OCI-LY1 (cell line): ENCODE measurements around the gene CNOT3.
A peak's percentile ranks its signal among the peaks of the same experiment; 100 is the strongest.

Experiments used
- H2AFZ ChIP-seq: fragments of 200-600 bp; sonication (generic), shearing (Covaris generic); 2 replicates; pipeline ENCODE4 v1.6.0; 2014; ENCODE audit warnings: antibody characterized with exemption, mild to moderate bottlenecking, low read length
- H3F3A ChIP-seq: fragments of 200-600 bp; sonication (generic), shearing (Covaris generic); 2 replicates; pipeline ENCODE4 v1.6.0; 2014; ENCODE audit warnings: mild to moderate bottlenecking, antibody characterized with exemption, low read length, moderate library complexity; ENCODE audit not compliant: insufficient read depth
- H3K27ac ChIP-seq: fragments of 200-600 bp; sonication (generic); 2 replicates; pipeline ENCODE4 v1.5.1; 2014; ENCODE audit warnings: low read length, mixed run types, mild to moderate bottlenecking, low read depth; ENCODE audit not compliant: poor library complexity, severe bottlenecking
- H3K27me3 ChIP-seq: fragments of 200-600 bp; sonication (generic); 2 replicates; pipeline ENCODE4 v1.6.0; 2014; ENCODE audit warnings: antibody characterized with exemption, mild to moderate bottlenecking, low read length, moderate library complexity; ENCODE audit not compliant: insufficient read depth
- H3K36me3 ChIP-seq: fragments of 200-600 bp; sonication (generic); 2 replicates; pipeline ENCODE4 v1.6.1; 2014; ENCODE audit warnings: mild to moderate bottlenecking, antibody characterized with exemption, low read length, moderate library complexity, mixed read lengths; ENCODE audit not compliant: insufficient read depth
- H3K4me1 ChIP-seq: fragments of 200-600 bp; sonication (generic); 2 replicates; pipeline ENCODE4 v1.5.1; 2014; ENCODE audit warnings: mild to moderate bottlenecking, low read length, moderate library complexity; ENCODE audit not compliant: insufficient read depth, severe bottlenecking
- H3K4me2 ChIP-seq: fragments of 200-600 bp; sonication (generic), shearing (Covaris generic); 2 replicates; pipeline ENCODE4 v1.6.1; 2014; ENCODE audit warnings: low read length
- H3K4me3 ChIP-seq: fragments of 200-600 bp; sonication (generic); 2 replicates; pipeline ENCODE4 v1.5.1; 2014; ENCODE audit warnings: low read length, low read depth, mild to moderate bottlenecking, mixed read lengths; ENCODE audit not compliant: poor library complexity, severe bottlenecking
- H3K79me2 ChIP-seq: fragments of 200-600 bp; shearing (Covaris generic); 2 replicates; pipeline ENCODE4 v1.6.1; 2016; ENCODE audit warnings: mixed run types, low read length, mixed read lengths; ENCODE audit not compliant: insufficient read depth
- H3K9ac ChIP-seq: fragments of 200-600 bp; sonication (generic), shearing (Covaris generic); 2 replicates; pipeline ENCODE4 v1.6.1; 2014; ENCODE audit warnings: mild to moderate bottlenecking, low read length, mixed read lengths
- H3K9me2 ChIP-seq: fragments of 200-600 bp; sonication (generic), shearing (Covaris generic); 2 replicates; pipeline ENCODE4 v1.6.1; 2014; ENCODE audit warnings: low read depth, mild to moderate bottlenecking, low read length, mixed read lengths
- H3K9me3 ChIP-seq: fragments of 200-600 bp; shearing (Covaris generic); 2 replicates; pipeline ENCODE4 v1.6.1; 2014; ENCODE audit warnings: low read length, mixed read lengths
- H4K20me1 ChIP-seq: fragments of 200-600 bp; sonication (generic), shearing (Covaris generic); 2 replicates; pipeline ENCODE4 v1.6.0; 2016; ENCODE audit warnings: mild to moderate bottlenecking, low read length; ENCODE audit not compliant: insufficient read depth
- EZH2 ChIP-seq: fragments of 200-600 bp; sonication (generic), shearing (Covaris generic); IDR thresholded peaks from 2 replicates; pipeline ENCODE4 v1.8.0; 2017; ENCODE audit warnings: borderline replicate concordance, mixed run types, mild to moderate bottlenecking, antibody characterized with exemption, low read length, moderate library complexity, mixed read lengths
- TF ChIP-seq, protein P1 (sequence below): fragments of 200-600 bp; sonication (generic), shearing (Covaris generic); IDR thresholded peaks from 2 replicates; pipeline ENCODE4 v1.5.1; 2017; ENCODE audit warnings: mild to moderate bottlenecking, antibody characterized with exemption, low read length, moderate library complexity, mixed read lengths

Gene CNOT3

DNA sequence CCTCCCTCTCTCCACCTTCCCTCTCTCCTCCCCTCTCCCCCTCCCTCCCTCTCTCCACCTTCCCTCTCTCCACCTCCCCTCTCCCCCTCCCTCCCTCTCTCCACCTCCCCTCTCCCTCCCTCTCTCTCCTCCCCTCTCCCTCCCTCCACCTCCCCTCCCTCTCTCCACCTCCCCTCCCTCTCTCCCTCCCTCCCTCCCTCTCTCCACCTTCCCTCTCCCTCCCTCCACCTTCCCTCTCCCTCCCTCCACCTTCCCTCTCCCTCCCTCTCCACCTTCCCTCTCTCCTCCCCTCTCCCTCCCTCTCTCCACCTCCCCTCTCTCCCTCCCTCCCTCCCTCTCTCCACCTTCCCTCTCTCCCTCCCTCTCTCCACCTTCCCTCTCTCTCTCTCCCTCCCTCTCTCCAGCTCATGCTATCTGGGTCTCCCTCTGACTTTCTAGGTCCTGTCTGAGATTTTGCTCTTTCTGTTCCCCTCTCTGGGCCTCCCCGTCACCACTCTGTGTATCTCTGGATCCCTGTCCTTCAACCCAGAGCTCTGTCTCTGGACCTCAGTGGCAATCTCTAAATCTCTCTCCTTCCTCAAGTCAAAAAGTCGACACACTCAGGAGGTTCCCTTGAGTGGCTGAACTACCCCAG is 3.5 kb upstream of the CNOT3 start:
- Histone ChIP-seq H3F3A (no peaks in the 10 kb centered on the region), H3K9me2 (no peaks in the 10 kb centered on the region), H3K9ac (no peak overlapping the region), H3K9me3 (no peaks in the 10 kb centered on the region), H3K4me2 (no peak overlapping the region), H3K27ac (no peak overlapping the region), H3K36me3 (peaks cover 27% of the 10 kb centered on the region), H2AFZ (no peak overlapping the region), H3K4me3 (no peak overlapping the region), H3K27me3 (no peaks in the 10 kb centered on the region), H3K79me2 (peaks cover 8% of the 10 kb centered on the region), H4K20me1 (no peaks in the 10 kb centered on the region), H3K4me1 (peaks cover 18% of the 10 kb centered on the region)
- TF ChIP-seq EZH2, result no peak

DNA sequence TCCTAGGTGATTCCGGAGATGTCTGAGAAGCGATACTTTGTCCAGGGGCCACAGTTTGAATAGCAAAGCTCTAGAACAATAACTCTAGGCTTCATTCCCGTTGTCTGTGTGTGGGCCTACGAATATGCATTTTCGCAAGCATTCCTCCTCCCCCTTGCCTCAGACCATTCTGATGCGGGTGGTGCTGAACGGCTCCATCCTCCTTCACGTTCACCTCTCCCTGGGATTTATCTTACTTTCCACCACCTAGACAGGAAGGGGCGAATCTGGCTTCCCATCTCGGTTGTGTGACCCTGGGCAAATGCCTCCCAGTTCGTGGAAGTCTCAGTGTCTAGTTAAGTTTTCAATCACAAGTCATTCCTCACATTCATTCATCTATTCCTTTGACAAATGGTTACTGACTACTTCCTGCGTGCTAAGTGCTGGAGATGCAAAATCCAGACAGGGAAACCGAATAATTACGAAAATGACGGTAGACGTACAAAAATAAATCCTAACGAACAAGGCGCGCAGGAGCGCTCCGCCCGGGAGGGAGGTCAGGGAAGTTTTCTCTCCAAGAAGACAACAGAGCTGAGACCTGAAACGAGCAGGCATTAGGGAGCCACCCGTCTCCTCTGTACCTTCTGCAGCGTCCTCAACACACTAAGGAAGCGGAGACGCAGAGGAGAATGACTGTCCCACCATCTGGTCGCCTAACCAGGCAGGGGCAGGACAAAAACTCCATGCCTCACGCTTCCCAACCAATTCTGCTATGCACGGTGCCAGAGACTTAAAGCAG is 1.3 kb upstream of the CNOT3 start:
- TF ChIP-seq EZH2, result no peak
- TF ChIP-seq, protein P1, sequence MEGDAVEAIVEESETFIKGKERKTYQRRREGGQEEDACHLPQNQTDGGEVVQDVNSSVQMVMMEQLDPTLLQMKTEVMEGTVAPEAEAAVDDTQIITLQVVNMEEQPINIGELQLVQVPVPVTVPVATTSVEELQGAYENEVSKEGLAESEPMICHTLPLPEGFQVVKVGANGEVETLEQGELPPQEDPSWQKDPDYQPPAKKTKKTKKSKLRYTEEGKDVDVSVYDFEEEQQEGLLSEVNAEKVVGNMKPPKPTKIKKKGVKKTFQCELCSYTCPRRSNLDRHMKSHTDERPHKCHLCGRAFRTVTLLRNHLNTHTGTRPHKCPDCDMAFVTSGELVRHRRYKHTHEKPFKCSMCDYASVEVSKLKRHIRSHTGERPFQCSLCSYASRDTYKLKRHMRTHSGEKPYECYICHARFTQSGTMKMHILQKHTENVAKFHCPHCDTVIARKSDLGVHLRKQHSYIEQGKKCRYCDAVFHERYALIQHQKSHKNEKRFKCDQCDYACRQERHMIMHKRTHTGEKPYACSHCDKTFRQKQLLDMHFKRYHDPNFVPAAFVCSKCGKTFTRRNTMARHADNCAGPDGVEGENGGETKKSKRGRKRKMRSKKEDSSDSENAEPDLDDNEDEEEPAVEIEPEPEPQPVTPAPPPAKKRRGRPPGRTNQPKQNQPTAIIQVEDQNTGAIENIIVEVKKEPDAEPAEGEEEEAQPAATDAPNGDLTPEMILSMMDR, result no peak
- no peaks in the 10 kb centered on the region for H3F3A ChIP-seq
- peak overlapping the region; percentile 87 for H3K4me2 ChIP-seq
- H2AFZ ChIP-seq, result no peak overlapping the region
- H3K36me3 ChIP-seq, result peaks cover 29% of the 10 kb centered on the region
- no peaks in the 10 kb centered on the region for H3K9me3 ChIP-seq
- no peak overlapping the region for H3K27ac ChIP-seq
- peaks cover 26% of the 10 kb centered on the region for H3K4me1 ChIP-seq
- H3K9ac ChIP-seq, result peak overlapping the region; percentile 69
- H3K4me3 ChIP-seq, result peak overlapping the region; percentile 69
- H4K20me1 ChIP-seq, result no peaks in the 10 kb centered on the region
- H3K79me2 ChIP-seq, result peaks cover 28% of the 10 kb centered on the region
- no peaks in the 10 kb centered on the region for H3K27me3 ChIP-seq
- no peaks in the 10 kb centered on the region for H3K9me2 ChIP-seq

DNA sequence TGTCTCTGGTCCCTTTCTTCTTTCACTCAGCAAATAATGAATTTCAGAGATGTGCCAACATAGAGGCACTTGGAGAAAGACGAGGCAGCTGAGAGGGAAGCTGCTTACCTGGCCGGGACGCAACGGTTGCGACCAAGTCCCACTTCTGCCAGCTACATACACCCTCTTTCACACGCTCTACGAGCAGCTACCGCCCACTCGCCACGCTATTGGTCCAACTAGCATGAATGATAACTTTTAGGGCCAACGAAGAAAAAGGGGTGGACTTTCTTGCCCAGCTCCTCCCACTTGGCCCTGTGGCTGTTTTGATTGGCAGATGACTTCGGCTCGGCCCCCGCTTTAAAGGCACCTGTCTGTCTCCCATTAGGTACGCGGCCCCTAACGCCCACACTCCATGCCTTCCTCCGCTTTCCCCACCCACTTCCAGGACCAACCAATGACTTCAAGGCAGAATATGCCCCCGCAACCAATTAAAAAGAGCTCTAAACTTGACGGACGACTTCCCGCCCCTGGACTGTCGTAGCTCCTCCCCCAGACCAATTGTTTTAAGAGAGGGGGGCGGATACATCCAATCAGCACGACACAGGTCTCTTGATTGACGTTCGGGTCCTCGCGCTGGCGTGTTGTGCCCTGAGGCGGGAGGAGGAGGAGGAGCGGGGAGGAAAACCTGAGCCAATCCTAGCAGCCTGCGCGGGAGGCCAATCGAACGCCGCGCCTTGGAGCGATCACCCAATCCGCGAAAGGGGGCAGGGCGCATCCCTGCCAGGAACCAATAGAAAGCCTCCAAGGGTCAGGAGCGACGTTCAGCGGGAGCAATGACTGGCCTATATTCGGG is 481 bp upstream of the CNOT3 start:
- H3K4me3 ChIP-seq, result peak overlapping the region; percentile 93
- TF ChIP-seq, protein P1, result no peak
- no peak for TF ChIP-seq EZH2
- H2AFZ ChIP-seq, result no peak overlapping the region
- peaks cover 32% of the 10 kb centered on the region for H3K79me2 ChIP-seq
- H3K36me3 ChIP-seq, result peaks cover 31% of the 10 kb centered on the region; the same call in 1 of the 2 replicates
- H3K4me1 ChIP-seq, result peaks cover 26% of the 10 kb centered on the region
- peak overlapping the region; percentile 87 for H3K4me2 ChIP-seq
- H3K9me2 ChIP-seq, result no peaks in the 10 kb centered on the region
- H3K9me3 ChIP-seq, result no peaks in the 10 kb centered on the region
- H3F3A ChIP-seq, result no peaks in the 10 kb centered on the region
- H3K27me3 ChIP-seq, result no peaks in the 10 kb centered on the region
- H4K20me1 ChIP-seq, result no peaks in the 10 kb centered on the region
- no peak overlapping the region for H3K27ac ChIP-seq
- H3K9ac ChIP-seq, result peak overlapping the region; percentile 95
